B cell (primary cell): ENCODE results near the gene ESYT2. TPM values are rescaled to one million over a fixed set of nuclear protein-coding genes. Genes with fewer than 3 reads are reported as not detected.

Source experiments
- ATAC-seq: fragments of 200-7000 bp; cut with Tn5 transposase; one replicate; pipeline ENCODE4 v1.10.0; 2021; ENCODE audit warnings: low read depth, mild to moderate bottlenecking, moderate number of reproducible peaks, moderate library complexity
- CTCF ChIA-PET: fragments of 350-600 bp; sonication (Branson Sonifier 250); formaldehyde crosslinking; loops from one replicate; lab custom pipeline; 2021; ENCODE audit warnings: antibody characterized with exemption, inconsistent platforms; lab: Charles Lee
- POLR2A ChIA-PET: fragments of 350-600 bp; sonication (Branson Sonifier 250); formaldehyde crosslinking; loops from one replicate; lab custom pipeline; 2021; ENCODE audit warnings: antibody characterized with exemption; lab: Charles Lee
- DNase-seq: peaks from one replicate; pipeline ENCODE4 v3.0.0; 2013
- H2AFZ ChIP-seq: 2 replicates; pipeline ENCODE4 v1.6.1; 2012; ENCODE audit warnings: mild to moderate bottlenecking, low read depth, low read length; ENCODE audit not compliant: insufficient read depth, poor library complexity, severe bottlenecking
- H3K27ac ChIP-seq, 2 donors: 1 replicate in 1 of 2; 2 replicates in 1 of 2; pipeline ENCODE4 v1.5.1; 2012 to 2013; ENCODE audit warnings: low read length in 2 of 2, mild to moderate bottlenecking in 2 of 2, moderate library complexity in 1 of 2
- H3K27me3 ChIP-seq, 4 experiments: fragments of 200-600 bp in 1 of 4; sonication (generic) in 1 of 4; replicated peaks in 1 of 4; 1 replicate in 2 of 4; 2 replicates in 2 of 4; pipeline versions ENCODE4 v1.6.1 to v1.7.0; 2013 to 2016; ENCODE audit warnings: low read length in 3 of 4, mild to moderate bottlenecking in 2 of 4, mixed read lengths in 1 of 4, moderate library complexity in 1 of 4; ENCODE audit not compliant: insufficient read depth in 4 of 4, control insufficient read depth in 3 of 4; ENCODE audit errors: control extremely low read depth in 1 of 4
- H3K36me3 ChIP-seq, 2 experiments: replicated peaks in 1 of 2; 1 replicate in 1 of 2; 2 replicates in 1 of 2; pipeline versions ENCODE4 v1.6.1 to v1.7.1; 2013; ENCODE audit warnings: low read length in 1 of 2; ENCODE audit not compliant: insufficient read depth in 2 of 2, control insufficient read depth in 1 of 2; ENCODE audit errors: control extremely low read depth in 1 of 2, extremely low read depth in 1 of 2
- H3K4me1 ChIP-seq, 2 donors: fragments of 200-600 bp in 1 of 2; sonication (generic) in 1 of 2; 1 replicate in 1 of 2; 2 replicates in 1 of 2; pipeline versions ENCODE4 v1.5.1 to v1.6.1; 2013 to 2017; ENCODE audit warnings: low read length in 2 of 2; ENCODE audit not compliant: control insufficient read depth in 2 of 2, insufficient read depth in 2 of 2
- H3K4me2 ChIP-seq: replicated peaks from 2 replicates; pipeline ENCODE3; 2012; ENCODE audit warnings: mild to moderate bottlenecking, low read depth, low read length; ENCODE audit not compliant: poor library complexity, severe bottlenecking
- H3K4me3 ChIP-seq, 5 experiments: fragments of 200-600 bp in 1 of 5; sonication (generic) in 1 of 5; 1 replicate in 3 of 5; 2 replicates in 2 of 5; pipeline versions ENCODE4 v1.5.1 to v1.7.0; 2011 to 2016; ENCODE audit warnings: low read length in 4 of 5, mild to moderate bottlenecking in 4 of 5, low read depth in 2 of 5, control low read depth in 1 of 5, moderate library complexity in 1 of 5; ENCODE audit not compliant: insufficient read depth in 1 of 5; ENCODE audit errors: control extremely low read depth in 1 of 5, extremely low read depth in 1 of 5
- H3K79me2 ChIP-seq: fragments of 200-600 bp; sonication (generic); one replicate; pipeline ENCODE4 v1.6.0; 2016; ENCODE audit warnings: low read length; ENCODE audit not compliant: control insufficient read depth, insufficient read depth
- H3K9ac ChIP-seq: fragments of 200-600 bp; sonication (generic); 2 replicates; pipeline ENCODE4 v1.6.1; 2017; ENCODE audit warnings: mild to moderate bottlenecking, low read length, moderate library complexity
- H3K9me3 ChIP-seq, 3 donors: one replicate each; pipeline versions ENCODE4 v1.6.1 to v1.7.1; 2013; ENCODE audit warnings: low read length in 2 of 3; ENCODE audit not compliant: control insufficient read depth in 2 of 3, insufficient read depth in 1 of 3; ENCODE audit errors: control extremely low read depth in 1 of 3
- H4K20me1 ChIP-seq: 2 replicates; pipeline ENCODE4 v1.6.0; 2012; ENCODE audit warnings: mild to moderate bottlenecking, low read length; ENCODE audit not compliant: insufficient read depth, control insufficient read depth, poor library complexity, severe bottlenecking
- H3K27ac Mint-ChIP-seq: one replicate; pipeline ENCODE4 v1.8.0; 2021; ENCODE audit warnings: mixed read lengths
- H3K27me3 Mint-ChIP-seq: one replicate; pipeline ENCODE4 v1.8.0; 2021; ENCODE audit warnings: mixed read lengths
- H3K4me1 Mint-ChIP-seq: one replicate; pipeline ENCODE4 v1.8.0; 2021; ENCODE audit warnings: mixed read lengths
- H3K4me3 Mint-ChIP-seq: one replicate; pipeline ENCODE4 v1.8.0; 2021; ENCODE audit warnings: mixed read lengths
- H3K9me3 Mint-ChIP-seq: one replicate; pipeline ENCODE4 v1.8.0; 2022; ENCODE audit warnings: mixed read lengths; ENCODE audit not compliant: insufficient read depth
- EZH2 ChIP-seq: IDR thresholded peaks from 2 replicates; pipeline ENCODE4 v1.6.1; 2012; ENCODE audit warnings: borderline replicate concordance, low read depth, mild to moderate bottlenecking, moderate library complexity, low read length; ENCODE audit not compliant: insufficient read depth, poor library complexity, severe bottlenecking
- WGBS: methylation state at CpG from one replicate; pipeline ENCODE4 v1.1.5; 2013; ENCODE audit warnings: missing lambda C conversion rate; ENCODE audit not compliant: insufficient coverage; 5-methylcytosine and 5-hydroxymethylcytosine counted together
- intact Hi-C: fragments of 100-400 bp; cut with micrococcal nuclease; formaldehyde crosslinking; loops from one replicate; pipeline ENCODE4 v1.10.0; 2022
- polyA plus RNA-seq: library from polyadenylated mRNA; depleted of rRNA; stranded (reverse); fragments of >200 nt; gene quantifications from 2 replicates; pipeline ENCODE4 v1.2.3, GENCODE V29; 2012
- total RNA-seq, 2 donors: library from RNA; stranded (reverse); fragments of 120-200 nt in 1 of 2; gene quantifications; 1 replicate in 1 of 2; 2 replicates in 1 of 2; pipeline versions ENCODE4 v1.2.3 to v1.2.4, GENCODE V29; 2013 to 2022
- TF ChIP-seq, protein P1 (sequence below): fragments of 200-600 bp; IDR thresholded peaks from one replicate; pipeline ENCODE4 v1.8.0; 2022; ENCODE audit warnings: antibody characterized with exemption, mild to moderate bottlenecking

Gene ESYT2
- total and polyA plus RNA-seq, 2 donors (not counting 1 experiment from before 2014, with no cell fraction given), result 12.0 to 34.2 TPM

DNA sequence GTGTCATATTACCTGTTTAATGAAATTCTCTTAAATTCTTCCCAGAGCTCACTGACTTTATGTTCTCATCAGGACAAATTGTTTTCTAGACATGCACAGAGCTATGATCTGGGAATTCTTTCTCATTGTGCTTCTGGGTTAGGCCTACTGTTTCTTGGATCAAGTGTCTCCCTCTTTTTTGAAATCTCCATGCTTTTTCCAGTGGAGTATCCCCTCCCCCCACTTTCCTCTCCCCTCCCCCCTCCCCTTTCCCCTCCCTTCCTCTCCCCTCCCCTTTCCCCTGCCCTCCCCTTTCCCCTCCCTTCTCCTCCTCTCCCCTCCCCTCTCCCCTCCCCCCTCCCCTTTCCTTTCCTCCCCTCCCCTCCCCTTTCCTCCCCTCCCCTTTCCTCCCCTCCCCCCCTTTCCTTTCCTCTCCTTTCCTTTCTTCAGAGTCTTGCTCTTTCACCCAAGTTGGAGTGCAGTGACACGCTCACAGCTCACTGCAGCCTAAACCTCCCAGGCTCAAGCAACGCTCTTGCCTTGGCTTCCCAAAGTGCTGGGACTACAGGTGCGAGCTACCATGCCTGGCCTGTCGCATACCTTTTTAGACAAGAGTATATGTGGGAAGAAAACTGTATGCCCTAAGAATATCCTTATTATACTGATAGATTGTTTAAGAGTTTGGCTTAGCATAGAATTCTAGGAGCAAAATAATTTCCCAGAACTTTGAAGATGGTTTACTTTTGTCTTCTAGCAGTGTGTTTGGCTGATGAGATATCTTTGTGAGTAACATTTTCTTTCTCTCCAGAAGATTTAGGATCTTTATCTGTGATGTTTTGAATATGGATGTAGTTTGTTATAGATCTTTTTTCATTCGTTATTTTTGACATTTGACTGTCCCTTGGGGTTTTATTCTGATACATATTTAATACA, 29.5 kb upstream of the ESYT2 start:
- ChIA-PET POLR2A (no interaction called here), CTCF (no interaction called here)
- H3K9me3 Mint-ChIP-seq, result no peaks in the 10 kb centered on the region
- H3K9me3 ChIP-seq, result no peaks in the 10 kb centered on the region
- H3K9ac ChIP-seq, result no peak overlapping the region
- H3K27me3 ChIP-seq, result no peaks in the 10 kb centered on the region
- no peaks in the 10 kb centered on the region for H4K20me1 ChIP-seq
- no peak overlapping the region for H3K27ac ChIP-seq
- H3K27me3 Mint-ChIP-seq, result no peaks in the 10 kb centered on the region
- H3K79me2 ChIP-seq, result peaks cover 3% of the 10 kb centered on the region
- intact Hi-C loops, result no loop called here
- H2AFZ ChIP-seq, result no peak overlapping the region
- H3K27ac Mint-ChIP-seq, result peak overlapping the region; percentile 50
- H3K4me1 Mint-ChIP-seq, result peaks cover 23% of the 10 kb centered on the region
- ATAC-seq (no peak), DNase-seq (no peak)
- no peak overlapping the region for H3K4me3 Mint-ChIP-seq
- H3K4me2 ChIP-seq, result no peak overlapping the region
- no peaks in the 10 kb centered on the region for H3K36me3 ChIP-seq
- H3K4me1 ChIP-seq, result peaks cover 4 to 9% of the 10 kb centered on the region in 2 donors
- no peak overlapping the region for H3K4me3 ChIP-seq
- 86% methylated on average over 2 of the region's 5 CpGs for WGBS
- TF ChIP-seq EZH2, result no peak
- TF ChIP-seq, protein P1, sequence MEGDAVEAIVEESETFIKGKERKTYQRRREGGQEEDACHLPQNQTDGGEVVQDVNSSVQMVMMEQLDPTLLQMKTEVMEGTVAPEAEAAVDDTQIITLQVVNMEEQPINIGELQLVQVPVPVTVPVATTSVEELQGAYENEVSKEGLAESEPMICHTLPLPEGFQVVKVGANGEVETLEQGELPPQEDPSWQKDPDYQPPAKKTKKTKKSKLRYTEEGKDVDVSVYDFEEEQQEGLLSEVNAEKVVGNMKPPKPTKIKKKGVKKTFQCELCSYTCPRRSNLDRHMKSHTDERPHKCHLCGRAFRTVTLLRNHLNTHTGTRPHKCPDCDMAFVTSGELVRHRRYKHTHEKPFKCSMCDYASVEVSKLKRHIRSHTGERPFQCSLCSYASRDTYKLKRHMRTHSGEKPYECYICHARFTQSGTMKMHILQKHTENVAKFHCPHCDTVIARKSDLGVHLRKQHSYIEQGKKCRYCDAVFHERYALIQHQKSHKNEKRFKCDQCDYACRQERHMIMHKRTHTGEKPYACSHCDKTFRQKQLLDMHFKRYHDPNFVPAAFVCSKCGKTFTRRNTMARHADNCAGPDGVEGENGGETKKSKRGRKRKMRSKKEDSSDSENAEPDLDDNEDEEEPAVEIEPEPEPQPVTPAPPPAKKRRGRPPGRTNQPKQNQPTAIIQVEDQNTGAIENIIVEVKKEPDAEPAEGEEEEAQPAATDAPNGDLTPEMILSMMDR, result no peak
